Prostate gland (tissue), 2 donors: Measurements from ENCODE around the gene WDR64.
"Not testable (repeated sequence)": the region's sequence is repeated elsewhere in the genome, so short reads cannot be mapped to it uniquely, and the experiment has no call there.

ENCODE experiments used
- POLR2A ChIP-seq: fragments of 450-650 bp; IDR thresholded peaks from one replicate; pipeline ENCODE4 v1.6.1; 2016; ENCODE audit warnings: antibody characterized with exemption, mild to moderate bottlenecking
- POLR2AphosphoS5 ChIP-seq: sonication (generic); formaldehyde crosslinking; IDR thresholded peaks from one replicate; pipeline ENCODE4 v1.6.1; 2017; ENCODE audit warnings: antibody characterized with exemption
- TF ChIP-seq, protein P1 (sequence below), 4 experiments: fragments of 200-600 bp in 2 of 4; fragments of 450-650 bp in 2 of 4; sonication (generic) in 2 of 4; IDR thresholded peaks; 1 replicate in 3 of 4; 2 replicates in 1 of 4; pipeline ENCODE4 v1.5.1; 2016 to 2019; ENCODE audit warnings: antibody characterized with exemption in 4 of 4, mild to moderate bottlenecking in 2 of 4, moderate library complexity in 2 of 4

DNA sequence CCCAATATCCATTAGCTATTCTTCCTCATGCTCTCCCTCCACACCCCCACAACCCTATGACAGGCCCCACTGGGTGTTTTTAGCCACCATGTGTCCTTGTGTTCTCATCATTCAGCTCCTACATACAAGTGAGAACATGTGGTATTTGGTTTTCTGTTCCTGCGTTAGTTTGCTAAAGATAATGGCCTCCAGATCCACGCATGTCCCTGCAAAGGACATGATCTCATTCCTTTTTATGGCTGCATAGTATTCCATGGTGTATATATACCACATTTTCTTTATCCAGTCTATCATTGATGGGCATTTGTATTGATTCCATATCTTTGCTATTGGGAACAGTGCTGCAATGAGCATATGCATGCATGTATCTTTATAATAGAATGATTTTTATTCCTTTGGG, 6.9 kb downstream of the WDR64 start:
- not testable (repeated sequence) for TF ChIP-seq POLR2A, POLR2AphosphoS5
- TF ChIP-seq, protein P1, sequence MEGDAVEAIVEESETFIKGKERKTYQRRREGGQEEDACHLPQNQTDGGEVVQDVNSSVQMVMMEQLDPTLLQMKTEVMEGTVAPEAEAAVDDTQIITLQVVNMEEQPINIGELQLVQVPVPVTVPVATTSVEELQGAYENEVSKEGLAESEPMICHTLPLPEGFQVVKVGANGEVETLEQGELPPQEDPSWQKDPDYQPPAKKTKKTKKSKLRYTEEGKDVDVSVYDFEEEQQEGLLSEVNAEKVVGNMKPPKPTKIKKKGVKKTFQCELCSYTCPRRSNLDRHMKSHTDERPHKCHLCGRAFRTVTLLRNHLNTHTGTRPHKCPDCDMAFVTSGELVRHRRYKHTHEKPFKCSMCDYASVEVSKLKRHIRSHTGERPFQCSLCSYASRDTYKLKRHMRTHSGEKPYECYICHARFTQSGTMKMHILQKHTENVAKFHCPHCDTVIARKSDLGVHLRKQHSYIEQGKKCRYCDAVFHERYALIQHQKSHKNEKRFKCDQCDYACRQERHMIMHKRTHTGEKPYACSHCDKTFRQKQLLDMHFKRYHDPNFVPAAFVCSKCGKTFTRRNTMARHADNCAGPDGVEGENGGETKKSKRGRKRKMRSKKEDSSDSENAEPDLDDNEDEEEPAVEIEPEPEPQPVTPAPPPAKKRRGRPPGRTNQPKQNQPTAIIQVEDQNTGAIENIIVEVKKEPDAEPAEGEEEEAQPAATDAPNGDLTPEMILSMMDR (IDR thresholded peaks at IDR 0.05): not testable (repeated sequence)
